IPS-11a (cell line): Measurements from ENCODE around the gene COX17.

Experiments used
- H3K4me3 ChIP-seq: one replicate; pipeline ENCODE4 v1.5.1; 2013; ENCODE audit warnings: low read depth, low read length, control low read depth

Gene COX17

GRCh38 chr3:119675188-119675874 lies 1.9 kb downstream of the COX17 start:
- H3K4me3 ChIP-seq: no peak overlapping the region

GRCh38 chr3:119673875-119674274 lies 3.3 kb downstream of the COX17 start:
- no peak overlapping the region for H3K4me3 ChIP-seq

GRCh38 chr3:119672776-119673175 lies 4.4 kb downstream of the COX17 start:
- no peak overlapping the region for H3K4me3 ChIP-seq

GRCh38 chr3:119669906-119670570 lies 7.2 kb downstream of the COX17 start:
- H3K4me3 ChIP-seq: no peak overlapping the region

GRCh38 chr3:119665954-119666559 lies 11.1 kb downstream of the COX17 start:
- no peak overlapping the region for H3K4me3 ChIP-seq

- H3K4me3 ChIP-seq: no peak overlapping the region
Measured at GRCh38 chr3:119664850-119665379, 12.3 kb downstream of the COX17 start.

- no peak overlapping the region for H3K4me3 ChIP-seq
Measured at GRCh38 chr3:119664370-119664769, 12.8 kb downstream of the COX17 start.

GRCh38 chr3:119663885-119664284 lies 13.3 kb downstream of the COX17 start:
- no peak overlapping the region for H3K4me3 ChIP-seq

GRCh38 chr3:119662604-119663373 lies 14.4 kb downstream of the COX17 start:
- H3K4me3 ChIP-seq: no peak overlapping the region

GRCh38 chr3:119660474-119661440 lies 16.4 kb downstream of the COX17 start, which contains the start of gene POPDC2:
Gene POPDC2 (minus strand): TSS chr3:119660589. CDS start chr3:119660423, 166 bp downstream.
- no peak within 1 kb of the TSS for H3K4me3 ChIP-seq

- H3K4me3 ChIP-seq: no peak overlapping the region
Measured at GRCh38 chr3:119659606-119660291, 17.5 kb downstream of the COX17 start.

- no peak overlapping the region for H3K4me3 ChIP-seq
Measured at GRCh38 chr3:119658994-119659393, 18.2 kb downstream of the COX17 start.

GRCh38 chr3:119657887-119658702 lies 19.1 kb downstream of the COX17 start:
- no peak overlapping the region for H3K4me3 ChIP-seq

GRCh38 chr3:119653876-119654275 lies 23.3 kb downstream of the COX17 start:
- H3K4me3 ChIP-seq: no peak overlapping the region

GRCh38 chr3:119652306-119653033 lies 24.7 kb downstream of the COX17 start:
- no peak overlapping the region for H3K4me3 ChIP-seq

- H3K4me3 ChIP-seq: no peak overlapping the region
Measured at GRCh38 chr3:119649761-119650160, 27.4 kb downstream of the COX17 start.

- no peak overlapping the region for H3K4me3 ChIP-seq
Measured at GRCh38 chr3:119647843-119648575, 29.2 kb downstream of the COX17 start.
